ENCODE measurements around the gene TALDO1. TPM values are rescaled to one million over a fixed set of nuclear protein-coding genes. Genes with fewer than 3 reads are reported as not detected.

Gene TALDO1
- total and polyA plus RNA-seq, 8 donors, result 50.3 to 83.9 (median 74.6) TPM

- no peaks in the 10 kb centered on the region for H3K9me3 ChIP-seq
- H3K4me3 ChIP-seq, result no peak overlapping the region
- no peak overlapping the region for H3K27ac ChIP-seq
- no peak for ATAC-seq
- H3K36me3 ChIP-seq, result peaks cover 0 to 26% (median 0%) of the 10 kb centered on the region in 3 donors
- no peak for FAIRE-seq
- WGBS, 2 donors, result 93 to 96% methylated on average over 9 of the region's 9 CpGs
- intact Hi-C loops (cut with DNase I), result no loop called here
- H3K27me3 ChIP-seq, result no peaks in the 10 kb centered on the region
- TF ChIP-seq CTCF (IDR thresholded peaks at IDR 0.05), result no peak
- peak in 1 of 6 donors; percentile 54 for DNase-seq
- peaks cover 0 to 14% (median 6%) of the 10 kb centered on the region in 3 donors for H3K4me1 ChIP-seq
These were observed 26.6 kb downstream of the TALDO1 start for GRCh38 chr11:773830-774229.

- no peak for TF ChIP-seq CTCF (IDR thresholded peaks at IDR 0.05)
- no peak overlapping the region for H3K27ac ChIP-seq
- H3K4me3 ChIP-seq, result no peak overlapping the region
- intact Hi-C loops (cut with DNase I), result no loop called here
- FAIRE-seq (no peak), ATAC-seq (no peak), DNase-seq (peak in 3 of 6 donors; percentile 17 to 67 (median 40))
- no peaks in the 10 kb centered on the region for H3K9me3 ChIP-seq
- H3K4me1 ChIP-seq, result peaks cover 0 to 14% (median 6%) of the 10 kb centered on the region in 3 donors
- H3K36me3 ChIP-seq, result peaks cover 0 to 26% (median 0%) of the 10 kb centered on the region in 3 donors
- no peaks in the 10 kb centered on the region for H3K27me3 ChIP-seq
- 74 to 79% methylated on average over 17 to 20 of the region's 20 CpGs for WGBS, 2 donors
These were observed 27.8 kb downstream of the TALDO1 start for GRCh38 chr11:774873-775592.

GRCh38 chr11:776263-776560 is 28.9 kb downstream of the TALDO1 start:
- TF ChIP-seq CTCF (IDR thresholded peaks at IDR 0.05), result no peak
- Histone ChIP-seq H3K4me1 (peaks cover 0 to 14% (median 6%) of the 10 kb centered on the region in 3 donors), H3K9me3 (no peaks in the 10 kb centered on the region), H3K36me3 (peaks cover 0 to 17% (median 0%) of the 10 kb centered on the region in 3 donors), H3K27ac (no peak overlapping the region), H3K27me3 (no peaks in the 10 kb centered on the region), H3K4me3 (peak overlapping the region; percentile 77 to 90 (median 81))
- ATAC-seq (no peak), FAIRE-seq (no peak), DNase-seq (no peak)
- intact Hi-C loops (cut with DNase I), result no loop called here
- WGBS, 2 donors, result 40 to 43% methylated on average over 11 of the region's 11 CpGs

GRCh38 chr11:776561-777287 is 29.5 kb downstream of the TALDO1 start:
- no peak for TF ChIP-seq CTCF (IDR thresholded peaks at IDR 0.05)
- DNase-seq, result peak in 4 of 6 donors; percentile 36 to 88 (median 63)
- Histone ChIP-seq H3K27me3 (no peaks in the 10 kb centered on the region), H3K9me3 (no peaks in the 10 kb centered on the region), H3K27ac (peak overlapping the region in 3 of 4 donors; percentile 41 to 55 (median 52)), H3K4me3 (peak overlapping the region; percentile 77 to 90 (median 81)), H3K36me3 (peaks cover 0 to 11% (median 0%) of the 10 kb centered on the region in 3 donors), H3K4me1 (peaks cover 0 to 14% (median 6%) of the 10 kb centered on the region in 3 donors)
- ATAC-seq, result peak; percentile 17 to 47 (median 31)
- no peak for FAIRE-seq
- 1 to 3% methylated on average over 26 to 65 of the region's 65 CpGs for WGBS, 2 donors
- intact Hi-C loops (cut with DNase I), result no loop called here

All from pancreas (tissue), 10 donors.